Measurements from ENCODE around the gene ODAD2.

DNA sequence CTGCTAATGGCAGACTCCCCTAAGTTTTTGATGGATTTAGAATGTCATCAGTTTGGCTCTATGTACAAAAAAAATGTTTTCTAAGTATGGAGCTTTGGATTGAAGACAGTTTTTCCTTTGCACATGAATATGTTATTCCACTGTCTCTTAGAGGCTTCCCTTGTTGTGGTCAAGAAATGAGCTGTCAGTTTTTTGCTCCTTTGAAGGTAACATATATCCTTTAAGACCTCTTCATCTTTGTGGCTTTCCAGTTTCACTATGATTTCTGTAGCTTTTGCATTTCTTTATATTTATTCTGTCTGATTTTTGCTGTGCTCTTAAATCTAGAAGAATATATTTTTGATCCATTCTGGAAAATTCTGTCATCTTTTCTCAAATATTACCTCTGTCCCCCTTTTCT, 15.8 kb upstream of the ODAD2 start:
- no peak for TF ChIP-seq CTCF (IDR thresholded peaks at IDR 0.05)
- no peak for TF ChIP-seq POLR2A (IDR thresholded peaks at IDR 0.05)

Data from heart left ventricle (tissue), 13 donors.